ENCODE data around the gene TMEM250. TPM values are rescaled to one million over a fixed set of nuclear protein-coding genes. Genes with fewer than 3 reads are reported as not detected.
A peak's percentile ranks its signal among the peaks of the same experiment; 100 is the strongest.

Gene TMEM250
- total RNA-seq, 1 experiment from 2014 or later: 26.3 TPM

- H3K4me1 Mint-ChIP-seq (ENCODE audit: low read depth, unreplicated experiment): no peaks in the 10 kb centered on the region
- H3K9me3 Mint-ChIP-seq (ENCODE audit: low read depth, unreplicated experiment): no peaks in the 10 kb centered on the region
- CTCF ChIA-PET: no interaction called here
- no TSS peak for BruUV-seq (replicated peaks)
- intact Hi-C loops (cut with micrococcal nuclease; ENCODE audit: unreplicated experiment): loop anchor here (10.0 kb wide), 1 partner anchor 138 kb away; no protein-coding TSS in a partner anchor
- DNase-seq: no peak
- no peak for TF ChIP-seq CTCF (IDR thresholded peaks at IDR 0.05; ENCODE audit: unreplicated experiment)
- H3K27ac Mint-ChIP-seq (ENCODE audit: unreplicated experiment): no peak overlapping the region
- H3K4me3 Mint-ChIP-seq (ENCODE audit: low read depth, unreplicated experiment): no peak overlapping the region
- peaks cover 22% of the 10 kb centered on the region for H3K27me3 Mint-ChIP-seq (ENCODE audit: unreplicated experiment)
- H3K36me3 Mint-ChIP-seq (ENCODE audit: insufficient read depth, unreplicated experiment): no peaks in the 10 kb centered on the region
These were observed 27.7 kb upstream of the TMEM250 start for GRCh38 chr9:136146126-136147037.

- no peaks in the 10 kb centered on the region for H3K36me3 Mint-ChIP-seq (ENCODE audit: insufficient read depth, unreplicated experiment)
- no peak overlapping the region for H3K27ac Mint-ChIP-seq (ENCODE audit: unreplicated experiment)
- intact Hi-C loops (cut with micrococcal nuclease; ENCODE audit: unreplicated experiment): loop anchor here (10.0 kb wide), 1 partner anchor 139 kb away; no protein-coding TSS in a partner anchor
- no peak overlapping the region for H3K4me3 Mint-ChIP-seq (ENCODE audit: low read depth, unreplicated experiment)
- BruUV-seq (replicated peaks): no TSS peak
- CTCF ChIA-PET: no interaction called here
- H3K4me1 Mint-ChIP-seq (ENCODE audit: low read depth, unreplicated experiment): no peaks in the 10 kb centered on the region
- TF ChIP-seq CTCF (IDR thresholded peaks at IDR 0.05; ENCODE audit: unreplicated experiment): no peak
- no peak for DNase-seq
- no peaks in the 10 kb centered on the region for H3K9me3 Mint-ChIP-seq (ENCODE audit: low read depth, unreplicated experiment)
- peaks cover 22% of the 10 kb centered on the region for H3K27me3 Mint-ChIP-seq (ENCODE audit: unreplicated experiment)
These were observed 26.9 kb upstream of the TMEM250 start for GRCh38 chr9:136145580-136145979.

DNA sequence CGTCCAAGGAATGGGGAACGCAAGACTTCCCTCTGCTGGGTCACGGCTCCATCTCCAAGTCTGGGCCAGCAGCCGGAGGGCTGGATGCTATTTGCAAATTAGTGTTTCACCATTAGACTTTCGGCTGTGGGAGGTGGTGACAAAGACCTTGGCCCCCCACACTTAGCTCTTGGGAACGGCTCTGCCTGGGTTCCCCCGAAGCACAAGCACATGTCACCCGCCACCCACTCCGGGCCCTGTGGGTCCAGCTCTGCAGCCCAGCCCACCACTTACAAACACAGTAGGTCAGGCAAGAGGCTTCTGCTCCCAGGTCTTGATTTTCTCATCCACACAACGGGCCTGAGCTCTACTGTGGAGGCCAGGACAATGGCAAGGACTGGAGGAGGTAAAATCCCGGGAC is 25.8 kb upstream of the TMEM250 start:
- intact Hi-C loops (cut with micrococcal nuclease; ENCODE audit: unreplicated experiment): loop anchor here (10.0 kb wide), 1 partner anchor 140 kb away; no protein-coding TSS in a partner anchor
- no peaks in the 10 kb centered on the region for H3K9me3 Mint-ChIP-seq (ENCODE audit: low read depth, unreplicated experiment)
- no TSS peak for BruUV-seq (replicated peaks)
- no peak overlapping the region for H3K4me3 Mint-ChIP-seq (ENCODE audit: low read depth, unreplicated experiment)
- CTCF ChIA-PET: no interaction called here
- peaks cover 22% of the 10 kb centered on the region for H3K27me3 Mint-ChIP-seq (ENCODE audit: unreplicated experiment)
- no peak overlapping the region for H3K27ac Mint-ChIP-seq (ENCODE audit: unreplicated experiment)
- no peak for DNase-seq
- TF ChIP-seq CTCF (IDR thresholded peaks at IDR 0.05; ENCODE audit: unreplicated experiment): no peak
- no peaks in the 10 kb centered on the region for H3K36me3 Mint-ChIP-seq (ENCODE audit: insufficient read depth, unreplicated experiment)
- no peaks in the 10 kb centered on the region for H3K4me1 Mint-ChIP-seq (ENCODE audit: low read depth, unreplicated experiment)

DNA sequence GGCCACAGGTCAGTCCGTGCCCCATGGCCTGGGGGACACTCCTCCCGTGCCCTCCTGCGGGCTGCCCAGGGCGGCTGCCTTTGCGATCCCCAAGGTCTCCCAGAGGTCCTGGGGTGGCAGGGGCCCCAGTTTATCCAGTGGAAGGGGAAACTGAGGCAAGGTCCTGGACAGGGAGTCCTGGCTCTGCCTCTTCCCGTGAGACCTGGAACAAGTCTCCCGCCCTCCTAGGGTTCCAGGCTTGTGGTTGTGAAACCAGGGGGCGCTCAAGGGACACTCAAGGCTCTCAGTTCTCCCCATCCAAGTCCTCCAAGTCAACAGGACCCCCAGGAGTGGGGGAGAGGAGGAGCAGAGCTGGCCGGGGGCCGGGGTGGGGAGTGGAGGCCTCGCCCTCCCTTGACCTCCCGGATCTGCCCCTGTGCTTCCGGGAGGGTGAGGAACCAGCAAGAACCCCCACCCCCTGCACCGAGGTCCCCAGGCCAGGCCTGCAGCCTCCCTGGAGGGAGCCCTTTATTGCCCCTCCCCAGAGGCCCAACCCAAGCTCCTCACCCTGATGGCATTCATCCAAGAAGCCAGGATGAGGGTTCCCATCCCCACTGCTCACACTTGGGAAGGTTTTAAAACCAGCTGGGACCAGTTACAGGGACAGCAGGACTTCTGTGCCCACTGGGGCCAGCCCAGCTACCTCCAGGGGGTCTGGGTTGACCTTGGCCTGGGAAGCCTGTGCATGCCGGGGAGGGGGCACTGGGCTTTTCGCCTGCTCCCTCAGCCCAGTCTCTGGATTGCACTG is 24.7 kb upstream of the TMEM250 start:
- no peaks in the 10 kb centered on the region for H3K36me3 Mint-ChIP-seq (ENCODE audit: insufficient read depth, unreplicated experiment)
- H3K4me3 Mint-ChIP-seq (ENCODE audit: low read depth, unreplicated experiment): no peak overlapping the region
- H3K4me1 Mint-ChIP-seq (ENCODE audit: low read depth, unreplicated experiment): no peaks in the 10 kb centered on the region
- H3K9me3 Mint-ChIP-seq (ENCODE audit: low read depth, unreplicated experiment): no peaks in the 10 kb centered on the region
- peak; percentile 45 for DNase-seq
- H3K27me3 Mint-ChIP-seq (ENCODE audit: unreplicated experiment): peaks cover 22% of the 10 kb centered on the region
- H3K27ac Mint-ChIP-seq (ENCODE audit: unreplicated experiment): no peak overlapping the region
- peak; percentile 19 for TF ChIP-seq CTCF (IDR thresholded peaks at IDR 0.05; ENCODE audit: unreplicated experiment)
- intact Hi-C loops (cut with micrococcal nuclease; ENCODE audit: unreplicated experiment): loop anchor here (10.0 kb wide), 1 partner anchor 141 kb away; no protein-coding TSS in a partner anchor
- BruUV-seq (replicated peaks): no TSS peak
- CTCF ChIA-PET: interaction anchor here (0.6 kb wide), 1 partner anchor 415 kb away, joined by 6 read pairs; no protein-coding TSS in a partner anchor

All from Calu3 (cell line).